ENCODE results near the gene BMP8A.

BMP8A gene

GRCh38 chr1:39566441-39567137 lies 75.2 kb downstream of the BMP8A start:
- H3K27ac ChIP-seq (ENCODE audit: low read depth in 2 of 2, low read length in 2 of 2): peak overlapping the region; percentile 46 to 65
- no peaks in the 10 kb centered on the region for H3K27me3 ChIP-seq (ENCODE audit: control insufficient read depth in 2 of 2, insufficient read depth in 2 of 2, low read length in 2 of 2)

GRCh38 chr1:39567302-39567701 lies 75.9 kb downstream of the BMP8A start:
- Histone ChIP-seq H3K27me3 (ENCODE audit: control insufficient read depth in 2 of 2, insufficient read depth in 2 of 2, low read length in 2 of 2) (no peaks in the 10 kb centered on the region), H3K9ac (ENCODE audit: low read depth in 1 of 2, low read length in 2 of 2) (no peak overlapping the region), H3K27ac (ENCODE audit: low read depth in 2 of 2, low read length in 2 of 2) (peak overlapping the region in 1 of 2 donors; percentile 5), H3K4me3 (ENCODE audit: low read length in 2 of 2) (no peak overlapping the region), H3K4me1 (ENCODE audit: control insufficient read depth in 2 of 2, insufficient read depth in 2 of 2, low read length in 2 of 2) (peaks cover 9 to 15% of the 10 kb centered on the region in 2 donors), H3K36me3 (ENCODE audit: control insufficient read depth in 2 of 2, insufficient read depth in 2 of 2, low read length in 2 of 2) (peaks cover 86 to 91% of the 10 kb centered on the region in 2 donors), H3K9me3 (ENCODE audit: control insufficient read depth in 2 of 2, low read length in 2 of 2) (no peaks in the 10 kb centered on the region)

More at GRCh38 chr1:39566441-39567137, 75.2 kb downstream of the BMP8A start:
- Histone ChIP-seq H3K9ac (ENCODE audit: low read depth in 1 of 2, low read length in 2 of 2) (no peak overlapping the region), H3K36me3 (ENCODE audit: control insufficient read depth in 2 of 2, insufficient read depth in 2 of 2, low read length in 2 of 2) (peaks cover 86 to 91% of the 10 kb centered on the region in 2 donors), H3K4me1 (ENCODE audit: control insufficient read depth in 2 of 2, insufficient read depth in 2 of 2, low read length in 2 of 2) (peaks cover 9 to 15% of the 10 kb centered on the region in 2 donors), H3K4me3 (ENCODE audit: low read length in 2 of 2) (no peak overlapping the region), H3K9me3 (ENCODE audit: control insufficient read depth in 2 of 2, low read length in 2 of 2) (no peaks in the 10 kb centered on the region)

DNA sequence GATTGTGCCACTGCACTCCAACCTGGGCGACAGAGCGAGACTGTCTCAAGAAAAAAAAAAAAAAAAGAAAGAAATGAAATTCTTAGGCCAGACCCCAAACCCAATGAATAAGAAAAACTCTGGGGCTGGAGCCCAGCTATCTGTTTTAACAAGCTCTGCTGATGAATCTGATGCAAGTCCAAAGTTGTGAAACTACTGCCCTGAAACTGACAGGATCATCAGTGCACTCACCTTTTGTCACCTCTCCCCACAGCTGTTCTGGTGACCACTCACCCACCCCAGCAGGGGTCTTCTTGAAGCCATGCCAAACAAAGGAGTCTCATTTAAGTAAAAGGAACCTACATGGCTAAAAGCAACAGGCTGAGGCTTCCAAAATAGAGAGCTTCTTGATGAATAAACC lies 76.8 kb downstream of the BMP8A start:
- H3K9me3 ChIP-seq (ENCODE audit: control insufficient read depth in 2 of 2, low read length in 2 of 2): no peaks in the 10 kb centered on the region
- H3K36me3 ChIP-seq (ENCODE audit: control insufficient read depth in 2 of 2, insufficient read depth in 2 of 2, low read length in 2 of 2): peaks cover 83 to 88% of the 10 kb centered on the region in 2 donors
- peaks cover 13 to 15% of the 10 kb centered on the region in 2 donors for H3K4me1 ChIP-seq (ENCODE audit: control insufficient read depth in 2 of 2, insufficient read depth in 2 of 2, low read length in 2 of 2)
- no peaks in the 10 kb centered on the region for H3K27me3 ChIP-seq (ENCODE audit: control insufficient read depth in 2 of 2, insufficient read depth in 2 of 2, low read length in 2 of 2)
- no peak overlapping the region for H3K4me3 ChIP-seq (ENCODE audit: low read length in 2 of 2)
- no peak overlapping the region for H3K9ac ChIP-seq (ENCODE audit: low read depth in 1 of 2, low read length in 2 of 2)
- no peak overlapping the region for H3K27ac ChIP-seq (ENCODE audit: low read depth in 2 of 2, low read length in 2 of 2)

- Histone ChIP-seq H3K27me3 (ENCODE audit: control insufficient read depth in 2 of 2, insufficient read depth in 2 of 2, low read length in 2 of 2) (no peaks in the 10 kb centered on the region), H3K27ac (ENCODE audit: low read depth in 2 of 2, low read length in 2 of 2) (no peak overlapping the region), H3K4me3 (ENCODE audit: low read length in 2 of 2) (no peak overlapping the region), H3K4me1 (ENCODE audit: control insufficient read depth in 2 of 2, insufficient read depth in 2 of 2, low read length in 2 of 2) (peaks cover 19 to 20% of the 10 kb centered on the region in 2 donors), H3K9ac (ENCODE audit: low read depth in 1 of 2, low read length in 2 of 2) (no peak overlapping the region), H3K9me3 (ENCODE audit: control insufficient read depth in 2 of 2, low read length in 2 of 2) (no peaks in the 10 kb centered on the region), H3K36me3 (ENCODE audit: control insufficient read depth in 2 of 2, insufficient read depth in 2 of 2, low read length in 2 of 2) (peaks cover 78 to 82% of the 10 kb centered on the region in 2 donors)
Observed at GRCh38 chr1:39569034-39569433, 77.6 kb downstream of the BMP8A start.

DNA sequence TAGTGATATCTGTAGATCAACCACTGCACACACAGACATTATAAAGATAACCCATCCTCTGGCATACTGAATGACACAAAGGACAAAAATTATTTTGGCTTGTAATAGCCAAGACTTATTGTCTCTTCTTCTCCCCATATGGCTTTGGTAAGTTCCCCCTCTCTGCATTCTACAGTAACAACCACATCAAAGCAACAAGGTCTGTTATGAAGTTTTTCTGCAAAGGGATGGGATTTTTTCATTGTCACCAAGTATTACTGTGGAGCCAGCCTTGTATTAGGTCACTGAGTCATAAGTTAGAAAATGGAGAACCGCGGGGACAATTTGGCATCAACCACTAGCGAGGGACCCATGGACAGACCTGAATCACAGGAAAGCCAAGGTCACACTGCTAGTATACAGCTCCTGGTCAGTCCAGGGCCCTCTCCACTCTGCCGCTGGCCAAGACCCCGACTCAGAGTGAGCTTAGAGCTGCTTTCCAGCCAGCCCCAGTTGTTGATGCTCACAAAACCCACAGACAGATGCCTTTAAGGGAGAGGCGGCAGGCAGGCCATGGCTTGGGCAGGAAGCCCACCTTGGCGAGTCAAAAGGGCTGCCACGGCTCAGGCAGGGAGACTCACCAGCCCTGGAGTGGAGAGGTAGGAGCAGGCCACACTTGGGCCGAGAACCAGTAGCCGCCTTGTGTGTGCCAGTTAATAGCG lies 79.2 kb downstream of the BMP8A start:
- Histone ChIP-seq H3K27me3 (ENCODE audit: control insufficient read depth in 2 of 2, insufficient read depth in 2 of 2, low read length in 2 of 2) (no peaks in the 10 kb centered on the region), H3K27ac (ENCODE audit: low read depth in 2 of 2, low read length in 2 of 2) (no peak overlapping the region), H3K9me3 (ENCODE audit: control insufficient read depth in 2 of 2, low read length in 2 of 2) (no peaks in the 10 kb centered on the region), H3K4me3 (ENCODE audit: low read length in 2 of 2) (no peak overlapping the region), H3K4me1 (ENCODE audit: control insufficient read depth in 2 of 2, insufficient read depth in 2 of 2, low read length in 2 of 2) (peaks cover 34 to 35% of the 10 kb centered on the region in 2 donors), H3K36me3 (ENCODE audit: control insufficient read depth in 2 of 2, insufficient read depth in 2 of 2, low read length in 2 of 2) (peaks cover 68 to 76% of the 10 kb centered on the region in 2 donors), H3K9ac (ENCODE audit: low read depth in 1 of 2, low read length in 2 of 2) (no peak overlapping the region)

GRCh38 chr1:39571178-39571483 lies 79.7 kb downstream of the BMP8A start:
- peaks cover 34 to 35% of the 10 kb centered on the region in 2 donors for H3K4me1 ChIP-seq (ENCODE audit: control insufficient read depth in 2 of 2, insufficient read depth in 2 of 2, low read length in 2 of 2)
- H3K9me3 ChIP-seq (ENCODE audit: control insufficient read depth in 2 of 2, low read length in 2 of 2): no peaks in the 10 kb centered on the region

DNA sequence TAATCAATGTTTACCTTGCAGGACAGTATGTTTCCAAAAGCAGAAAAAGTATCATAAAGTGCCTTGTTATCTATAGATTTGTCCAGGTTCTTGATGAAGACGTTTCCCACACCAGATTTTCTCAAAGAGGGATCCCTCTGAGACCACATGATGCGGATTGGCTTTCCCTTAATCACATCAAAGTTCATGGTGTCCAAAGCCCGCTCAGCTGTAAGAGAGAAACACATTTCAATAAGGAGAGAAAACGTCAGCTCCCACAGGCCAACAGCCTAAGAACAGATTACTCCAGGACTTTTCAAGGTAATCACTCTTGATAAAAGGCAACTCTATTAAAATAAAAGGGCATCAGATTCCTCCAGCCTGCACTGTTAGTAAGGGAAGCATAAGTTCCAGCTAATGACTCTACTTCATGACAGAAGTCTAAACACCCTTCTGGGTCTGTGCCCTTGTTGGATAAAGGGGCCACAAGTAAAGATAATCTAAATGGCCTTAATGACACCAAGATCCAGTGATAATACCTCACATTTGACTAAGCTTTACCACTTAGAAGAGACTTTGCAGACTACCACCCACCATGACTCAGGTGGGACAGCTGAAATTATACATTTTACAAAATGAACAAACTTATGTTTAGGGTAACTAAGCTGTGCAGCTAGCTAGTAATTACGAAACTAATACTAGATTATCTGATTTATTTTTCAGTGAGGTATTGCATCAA lies 81.1 kb downstream of the BMP8A start:
- Histone ChIP-seq H3K36me3 (ENCODE audit: control insufficient read depth in 2 of 2, insufficient read depth in 2 of 2, low read length in 2 of 2) (peaks cover 56 to 60% of the 10 kb centered on the region in 2 donors), H3K27me3 (ENCODE audit: control insufficient read depth in 2 of 2, insufficient read depth in 2 of 2, low read length in 2 of 2) (no peaks in the 10 kb centered on the region), H3K27ac (ENCODE audit: low read depth in 2 of 2, low read length in 2 of 2) (no peak overlapping the region), H3K4me1 (ENCODE audit: control insufficient read depth in 2 of 2, insufficient read depth in 2 of 2, low read length in 2 of 2) (peaks cover 21 to 28% of the 10 kb centered on the region in 2 donors), H3K9me3 (ENCODE audit: control insufficient read depth in 2 of 2, low read length in 2 of 2) (no peaks in the 10 kb centered on the region), H3K9ac (ENCODE audit: low read depth in 1 of 2, low read length in 2 of 2) (no peak overlapping the region), H3K4me3 (ENCODE audit: low read length in 2 of 2) (peak overlapping the region in 1 of 2 donors; percentile 32)

More at GRCh38 chr1:39571178-39571483, 79.7 kb downstream of the BMP8A start:
- Histone ChIP-seq H3K9ac (ENCODE audit: low read depth in 1 of 2, low read length in 2 of 2) (no peak overlapping the region), H3K27ac (ENCODE audit: low read depth in 2 of 2, low read length in 2 of 2) (no peak overlapping the region), H3K36me3 (ENCODE audit: control insufficient read depth in 2 of 2, insufficient read depth in 2 of 2, low read length in 2 of 2) (peaks cover 64 to 72% of the 10 kb centered on the region in 2 donors), H3K27me3 (ENCODE audit: control insufficient read depth in 2 of 2, insufficient read depth in 2 of 2, low read length in 2 of 2) (no peaks in the 10 kb centered on the region), H3K4me3 (ENCODE audit: low read length in 2 of 2) (no peak overlapping the region)

DNA sequence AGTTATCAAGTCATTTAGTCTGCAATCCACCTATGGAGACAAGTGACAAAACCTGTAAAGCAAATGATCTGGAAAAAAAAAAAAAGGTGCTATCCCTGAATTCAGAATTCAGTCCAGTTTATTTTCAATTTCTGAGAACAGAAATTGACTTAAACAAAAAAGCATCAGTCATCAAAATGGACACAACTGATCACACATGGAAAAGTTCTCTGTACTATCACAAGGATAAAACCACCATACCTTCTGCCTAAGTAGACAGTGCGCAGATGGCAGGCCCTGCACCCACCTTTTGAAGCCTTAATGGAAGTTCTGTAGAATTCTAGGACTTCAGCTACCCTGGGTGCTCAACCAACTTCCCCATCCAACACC lies 81.6 kb downstream of the BMP8A start:
- H3K4me1 ChIP-seq (ENCODE audit: control insufficient read depth in 2 of 2, insufficient read depth in 2 of 2, low read length in 2 of 2): peaks cover 20 to 28% of the 10 kb centered on the region in 2 donors
- no peaks in the 10 kb centered on the region for H3K27me3 ChIP-seq (ENCODE audit: control insufficient read depth in 2 of 2, insufficient read depth in 2 of 2, low read length in 2 of 2)
- peaks cover 53 to 57% of the 10 kb centered on the region in 2 donors for H3K36me3 ChIP-seq (ENCODE audit: control insufficient read depth in 2 of 2, insufficient read depth in 2 of 2, low read length in 2 of 2)
- no peak overlapping the region for H3K9ac ChIP-seq (ENCODE audit: low read depth in 1 of 2, low read length in 2 of 2)
- no peak overlapping the region for H3K27ac ChIP-seq (ENCODE audit: low read depth in 2 of 2, low read length in 2 of 2)
- H3K4me3 ChIP-seq (ENCODE audit: low read length in 2 of 2): peak overlapping the region; percentile 7 to 9
- H3K9me3 ChIP-seq (ENCODE audit: control insufficient read depth in 2 of 2, low read length in 2 of 2): no peaks in the 10 kb centered on the region

GRCh38 chr1:39573736-39574624 lies 82.5 kb downstream of the BMP8A start:
- H3K9me3 ChIP-seq (ENCODE audit: control insufficient read depth in 2 of 2, low read length in 2 of 2): no peaks in the 10 kb centered on the region
- peaks cover 20 to 28% of the 10 kb centered on the region in 2 donors for H3K4me1 ChIP-seq (ENCODE audit: control insufficient read depth in 2 of 2, insufficient read depth in 2 of 2, low read length in 2 of 2)
- no peaks in the 10 kb centered on the region for H3K27me3 ChIP-seq (ENCODE audit: control insufficient read depth in 2 of 2, insufficient read depth in 2 of 2, low read length in 2 of 2)
- peak overlapping the region; percentile 42 to 83 for H3K9ac ChIP-seq (ENCODE audit: low read depth in 1 of 2, low read length in 2 of 2)
- peaks cover 44 to 49% of the 10 kb centered on the region in 2 donors for H3K36me3 ChIP-seq (ENCODE audit: control insufficient read depth in 2 of 2, insufficient read depth in 2 of 2, low read length in 2 of 2)
- peak overlapping the region; percentile 82 to 85 for H3K4me3 ChIP-seq (ENCODE audit: low read length in 2 of 2)
- no peak overlapping the region for H3K27ac ChIP-seq (ENCODE audit: low read depth in 2 of 2, low read length in 2 of 2)
